Dermis blood vessel endothelial cell (primary cell): ENCODE measurements around the gene RAB18. TPM values are rescaled to one million over a fixed set of nuclear protein-coding genes. Genes with fewer than 3 reads are reported as not detected.
"Not testable (repeated sequence)": the region's sequence is repeated elsewhere in the genome, so short reads cannot be mapped to it uniquely, and the experiment has no call there.

Experiments used
- DNase-seq: peaks from one replicate; pipeline ENCODE4 v3.0.0; 2010
- total RNA-seq: library from RNA; depleted of rRNA; stranded (reverse); fragments of >200 nt; gene quantifications from 2 replicates; pipeline ENCODE4 v1.2.3, GENCODE V29; 2014

Gene RAB18
- total RNA-seq, 1 donor from 2014 or later: 44.4 TPM

- not testable (repeated sequence) for DNase-seq
These were observed 1.4 kb downstream of the RAB18 start for GRCh38 chr10:27505537-27505936.

- DNase-seq: no peak
These were observed 2.2 kb downstream of the RAB18 start for GRCh38 chr10:27506280-27506679.

- DNase-seq: no peak
These were observed 8.4 kb downstream of the RAB18 start for GRCh38 chr10:27512548-27512947.

- DNase-seq: peak; percentile 32
These were observed 9.5 kb downstream of the RAB18 start for GRCh38 chr10:27513451-27514191.

- DNase-seq: no peak
These were observed 10.1 kb downstream of the RAB18 start for GRCh38 chr10:27514243-27514642.

GRCh38 chr10:27518261-27518660, 14.2 kb downstream of the RAB18 start:
- DNase-seq: no peak

- DNase-seq: no peak
These were observed 21.7 kb downstream of the RAB18 start for GRCh38 chr10:27525819-27526218.

GRCh38 chr10:27526242-27526641, 22.1 kb downstream of the RAB18 start:
- no peak for DNase-seq

GRCh38 chr10:27527666-27528295, 23.7 kb downstream of the RAB18 start:
- DNase-seq: no peak

- no peak for DNase-seq
These were observed 25.1 kb downstream of the RAB18 start for GRCh38 chr10:27529010-27529783.

GRCh38 chr10:27530477-27530876, 26.4 kb downstream of the RAB18 start:
- no peak for DNase-seq

GRCh38 chr10:27531336-27531847, 27.3 kb downstream of the RAB18 start:
- no peak for DNase-seq

- DNase-seq: no peak
These were observed 30.1 kb downstream of the RAB18 start for GRCh38 chr10:27534161-27534700.

GRCh38 chr10:27535317-27535716, 31.2 kb downstream of the RAB18 start:
- no peak for DNase-seq

GRCh38 chr10:27536437-27536836, 32.3 kb downstream of the RAB18 start:
- no peak for DNase-seq

- no peak for DNase-seq
These were observed 33.1 kb downstream of the RAB18 start for GRCh38 chr10:27537166-27537565.

GRCh38 chr10:27537787-27538186, 33.7 kb downstream of the RAB18 start:
- no peak for DNase-seq

GRCh38 chr10:27540672-27541071, 36.6 kb downstream of the RAB18 start:
- no peak for DNase-seq

- no peak for DNase-seq
These were observed 38.0 kb downstream of the RAB18 start for GRCh38 chr10:27541796-27542729.

- DNase-seq: no peak
These were observed 38.7 kb downstream of the RAB18 start for GRCh38 chr10:27542812-27543211.

GRCh38 chr10:27547047-27547446, 42.9 kb downstream of the RAB18 start:
- no peak for DNase-seq

GRCh38 chr10:27547482-27547881, 43.4 kb downstream of the RAB18 start:
- no peak for DNase-seq
